ENCODE measurements around the gene PSG4. TPM values are rescaled to one million over a fixed set of nuclear protein-coding genes. Genes with fewer than 3 reads are reported as not detected.
"Not testable (repeated sequence)": the region's sequence is repeated elsewhere in the genome, so short reads cannot be mapped to it uniquely, and the experiment has no call there.

PSG4 gene
- total RNA-seq, 2 donors from 2014 or later = not detected

DNA sequence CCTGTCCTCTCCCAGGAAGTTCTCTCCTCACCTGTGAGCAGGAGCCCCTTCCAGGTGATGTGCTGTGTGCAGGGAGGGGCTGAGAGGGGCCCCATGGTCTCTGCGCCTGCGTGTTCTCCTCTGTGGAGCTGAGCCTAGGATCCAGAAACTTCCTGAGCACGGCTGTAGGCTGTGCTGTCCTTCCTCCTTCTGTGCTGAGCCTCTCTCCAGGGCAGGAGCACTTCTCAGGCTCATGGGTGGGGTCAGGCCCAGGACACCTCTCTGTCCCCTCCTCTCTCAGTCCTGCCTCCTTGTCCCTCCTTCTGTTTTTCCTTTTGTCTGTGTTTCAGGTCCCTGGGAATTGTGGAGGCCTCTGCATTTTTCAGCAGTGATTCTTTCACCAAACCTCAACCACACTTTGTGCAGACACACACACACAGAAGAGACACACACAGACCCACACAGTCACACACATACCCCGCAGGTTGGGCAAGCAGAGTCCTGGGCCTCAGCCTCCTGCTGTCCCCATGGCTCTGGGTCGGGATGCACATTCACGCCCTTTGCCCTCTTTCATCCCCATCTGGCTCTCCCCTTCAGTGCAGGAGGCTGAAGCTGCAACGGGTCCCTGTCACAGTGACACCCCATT, 19.0 kb downstream of the PSG4 start, which contains the start of gene PSG5:
Gene PSG5 (minus strand): TSS at position 226 of the 625 bp plus-strand sequence. CDS start 131 bp downstream, at position 95.
- H3K9me3 Mint-ChIP-seq; DNase-seq (ENCODE audit: low spot score); H3K36me3 Mint-ChIP-seq; H3K27ac Mint-ChIP-seq; ATAC-seq; H3K4me1 Mint-ChIP-seq (ENCODE audit: low read depth in 2 of 2); H3K4me3 Mint-ChIP-seq: not testable (repeated sequence)
- peaks cover 7 to 13% of the 10 kb centered on the region in 2 donors for H3K27me3 Mint-ChIP-seq

DNA sequence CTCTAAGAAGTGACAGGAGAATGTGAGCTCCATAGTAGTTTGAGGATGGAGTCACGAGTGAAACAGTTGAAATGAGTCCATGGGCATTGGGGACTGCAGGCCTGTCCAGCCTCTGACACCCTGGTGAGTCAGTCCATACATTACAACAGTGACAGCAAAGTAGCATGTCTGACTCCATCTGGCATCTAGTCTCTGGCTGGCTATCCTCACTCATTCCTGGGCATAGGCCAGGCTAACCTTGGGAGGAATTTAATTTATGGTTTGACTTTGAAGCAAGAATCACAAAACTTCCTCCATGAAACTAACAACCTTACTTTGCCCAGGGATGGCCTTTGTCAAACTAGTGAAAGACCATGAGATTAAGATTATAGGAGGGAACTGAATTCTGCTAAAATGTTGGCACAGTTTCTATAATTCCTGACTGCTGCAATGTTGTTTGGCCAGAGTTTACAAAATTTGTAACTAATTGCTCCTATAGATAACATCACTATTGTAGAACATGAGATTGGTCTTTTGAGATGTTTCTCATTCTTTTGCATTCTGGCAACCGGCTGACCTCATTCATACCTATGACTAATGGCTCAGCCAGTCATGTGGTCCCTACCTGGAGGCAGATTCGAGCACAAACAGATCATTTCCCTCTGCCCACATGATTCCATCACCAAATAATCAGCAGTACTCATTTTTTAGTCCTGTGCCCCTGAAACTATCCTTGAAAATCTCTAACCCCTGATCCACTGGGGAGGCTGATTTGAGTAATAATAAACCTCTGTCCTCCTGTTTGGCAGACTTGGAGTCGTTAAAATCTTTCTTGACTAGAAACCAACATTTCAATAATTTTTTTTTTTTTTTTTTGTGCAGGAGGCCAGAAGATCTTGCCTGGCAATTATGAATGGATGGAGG, 23.3 kb downstream of the PSG4 start:
- not testable (repeated sequence) for H3K4me3 Mint-ChIP-seq; H3K4me1 Mint-ChIP-seq (ENCODE audit: low read depth in 2 of 2); H3K27ac Mint-ChIP-seq; H3K36me3 Mint-ChIP-seq; H3K9me3 Mint-ChIP-seq; DNase-seq (ENCODE audit: low spot score); ATAC-seq
- peaks cover 3 to 12% of the 10 kb centered on the region in 2 donors for H3K27me3 Mint-ChIP-seq

DNA sequence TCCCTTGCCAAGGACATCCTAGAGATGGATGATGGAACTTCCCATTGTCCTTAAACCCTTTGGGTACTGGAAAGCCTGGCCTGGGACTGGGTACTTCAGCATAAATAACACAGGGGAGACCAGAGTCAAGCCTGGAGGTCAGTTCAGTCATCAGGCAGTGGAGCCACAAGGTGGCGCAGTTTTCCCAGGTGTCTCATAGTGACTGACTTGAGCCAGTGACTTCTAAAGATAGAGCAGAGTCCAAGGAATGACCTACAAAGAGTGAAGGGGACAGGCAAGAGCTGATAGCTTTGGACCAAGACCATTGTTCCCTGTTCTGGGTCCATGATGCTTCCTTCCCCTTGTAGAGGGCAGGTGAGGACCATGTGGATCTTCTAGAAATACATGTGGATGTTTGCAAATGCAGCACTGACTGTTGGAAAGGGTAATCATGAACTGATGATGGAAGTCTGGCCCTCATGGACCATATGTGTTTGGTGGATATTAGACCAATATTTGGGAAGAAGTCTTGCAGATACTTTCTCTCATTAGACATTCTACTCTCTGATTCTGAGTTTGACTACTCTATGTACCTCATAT, 25.8 kb downstream of the PSG4 start:
- H3K4me1 Mint-ChIP-seq (ENCODE audit: low read depth in 2 of 2); H3K4me3 Mint-ChIP-seq; ATAC-seq; DNase-seq (ENCODE audit: low spot score); H3K9me3 Mint-ChIP-seq; H3K27ac Mint-ChIP-seq; H3K36me3 Mint-ChIP-seq: not testable (repeated sequence)
- peaks cover 7 to 12% of the 10 kb centered on the region in 2 donors for H3K27me3 Mint-ChIP-seq

DNA sequence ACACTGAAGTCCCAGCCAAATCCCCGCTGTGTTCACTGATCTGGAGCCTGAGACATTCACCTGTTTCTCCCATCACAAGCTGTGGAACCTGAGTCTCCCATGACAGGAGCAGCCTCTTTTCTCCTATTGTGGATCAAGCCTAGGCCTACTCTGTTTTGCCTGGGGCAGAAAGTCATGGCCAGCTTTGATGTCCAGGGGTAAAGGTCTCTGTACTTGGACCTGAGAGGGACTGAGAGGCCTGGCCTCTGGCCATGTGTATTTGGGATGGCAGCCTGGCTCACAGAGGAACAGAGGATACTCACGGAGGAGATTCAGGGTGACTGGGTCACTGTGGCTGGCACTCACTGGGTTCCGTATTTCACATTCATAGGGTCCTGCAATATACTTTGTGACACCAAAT, 26.9 kb downstream of the PSG4 start:
- not testable (repeated sequence) for DNase-seq (ENCODE audit: low spot score); H3K27ac Mint-ChIP-seq

GRCh38 chr19:43165906-43166305, 39.5 kb downstream of the PSG4 start:
- not testable (repeated sequence) for H3K4me1 Mint-ChIP-seq (ENCODE audit: low read depth in 2 of 2); H3K4me3 Mint-ChIP-seq; ATAC-seq; H3K27ac Mint-ChIP-seq; DNase-seq (ENCODE audit: low spot score); H3K9me3 Mint-ChIP-seq; H3K36me3 Mint-ChIP-seq
- peaks cover 27 to 55% of the 10 kb centered on the region in 2 donors for H3K27me3 Mint-ChIP-seq

More for the DNA sequence above, 26.9 kb downstream of the PSG4 start:
- H3K9me3 Mint-ChIP-seq; H3K4me1 Mint-ChIP-seq (ENCODE audit: low read depth in 2 of 2); H3K4me3 Mint-ChIP-seq; H3K36me3 Mint-ChIP-seq; ATAC-seq: not testable (repeated sequence)
- H3K27me3 Mint-ChIP-seq = peaks cover 11 to 12% of the 10 kb centered on the region in 2 donors

DNA sequence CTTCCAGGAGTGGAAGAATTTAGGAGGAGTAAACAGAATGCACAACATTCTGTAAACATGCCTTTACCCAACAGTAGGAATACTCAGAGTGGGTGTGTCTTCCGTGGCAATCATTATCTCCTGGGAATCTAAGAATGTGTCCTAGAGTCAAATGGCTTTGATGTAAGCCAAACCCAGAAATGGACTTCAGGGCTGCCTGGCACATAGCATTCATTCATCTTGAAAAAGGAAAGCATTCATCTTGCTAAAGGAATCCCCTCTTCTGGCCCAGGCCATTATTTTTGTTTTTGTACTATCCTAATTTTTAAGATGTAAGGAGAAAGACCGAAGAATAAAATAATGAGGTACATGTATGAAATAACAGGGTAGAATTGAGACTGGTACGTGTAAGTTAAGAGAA, 42.3 kb downstream of the PSG4 start:
- H3K4me3 Mint-ChIP-seq; ATAC-seq; DNase-seq (ENCODE audit: low spot score); H3K9me3 Mint-ChIP-seq; H3K4me1 Mint-ChIP-seq (ENCODE audit: low read depth in 2 of 2); H3K36me3 Mint-ChIP-seq; H3K27ac Mint-ChIP-seq: not testable (repeated sequence)
- H3K27me3 Mint-ChIP-seq = peaks cover 20 to 51% of the 10 kb centered on the region in 2 donors

DNA sequence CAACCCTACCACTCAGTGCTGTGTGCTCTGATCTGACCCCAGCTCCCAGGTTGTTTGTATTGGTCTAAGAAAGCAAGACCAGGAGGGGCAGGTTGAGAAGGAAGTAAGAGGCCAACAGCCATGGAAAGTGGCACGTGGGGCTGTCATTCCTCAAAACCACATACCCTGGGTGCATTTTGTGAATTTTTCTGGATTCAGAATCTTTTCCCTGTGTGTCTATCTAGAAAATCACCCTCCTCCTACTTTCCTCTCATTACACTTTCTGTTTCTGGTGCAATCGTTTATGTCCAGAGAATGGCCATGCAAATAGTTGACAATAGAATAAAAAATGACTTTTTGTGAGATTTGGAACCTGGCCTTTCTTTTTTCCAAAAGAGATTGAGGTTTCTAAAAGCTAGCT, 43.2 kb downstream of the PSG4 start:
- H3K36me3 Mint-ChIP-seq; H3K9me3 Mint-ChIP-seq; ATAC-seq; DNase-seq (ENCODE audit: low spot score); H3K4me1 Mint-ChIP-seq (ENCODE audit: low read depth in 2 of 2); H3K4me3 Mint-ChIP-seq; H3K27ac Mint-ChIP-seq: not testable (repeated sequence)
- H3K27me3 Mint-ChIP-seq = peaks cover 20 to 51% of the 10 kb centered on the region in 2 donors

DNA sequence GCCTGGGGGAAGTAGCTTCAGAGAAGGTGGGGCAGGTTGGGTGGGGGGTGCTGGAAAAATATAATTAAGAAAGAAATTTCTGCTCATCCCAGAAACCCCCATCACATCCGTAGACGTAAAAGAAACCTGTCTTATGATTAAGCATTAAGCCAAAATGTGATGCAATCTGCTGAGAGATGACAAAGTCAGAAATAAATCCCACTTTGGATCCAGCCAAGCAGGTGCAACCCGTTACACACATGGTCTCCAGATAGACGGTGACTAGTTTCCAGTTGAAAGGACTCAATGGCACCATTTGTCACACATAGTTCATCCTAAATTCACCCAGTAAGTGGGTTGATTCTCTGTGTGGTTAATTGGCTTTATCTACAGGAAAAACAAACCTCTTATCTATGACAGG, 53.2 kb downstream of the PSG4 start:
- ATAC-seq (no peak), DNase-seq (ENCODE audit: low spot score) (no peak)
- Mint-ChIP-seq H3K27me3 (peaks cover 2 to 14% of the 10 kb centered on the region in 2 donors), H3K4me1 (ENCODE audit: low read depth in 2 of 2) (no peaks in the 10 kb centered on the region), H3K4me3 (no peak overlapping the region), H3K27ac (no peak overlapping the region), H3K9me3 (peaks cover 2% of the 10 kb centered on the region), H3K36me3 (no peaks in the 10 kb centered on the region)

DNA sequence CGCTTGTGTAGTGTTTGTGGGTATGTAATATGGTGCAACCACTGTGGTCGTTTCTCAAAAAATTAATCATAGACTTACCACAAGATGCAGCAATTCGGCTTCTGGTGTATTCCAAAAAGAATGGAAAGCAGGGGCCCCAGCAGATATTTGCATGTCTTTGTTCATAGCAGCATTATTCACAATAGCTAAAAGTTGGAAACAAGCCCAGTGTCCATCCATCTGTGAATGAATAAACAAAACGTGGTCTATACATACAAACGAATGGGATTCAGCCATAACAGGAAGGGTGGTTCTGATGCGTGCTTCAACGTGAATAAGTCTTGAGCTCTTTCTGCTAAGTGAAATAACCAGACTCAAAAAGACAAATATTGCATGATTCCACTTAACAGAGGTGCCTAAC, 55.6 kb downstream of the PSG4 start:
- not testable (repeated sequence) for H3K9me3 Mint-ChIP-seq; ATAC-seq; H3K27ac Mint-ChIP-seq; H3K36me3 Mint-ChIP-seq; H3K4me3 Mint-ChIP-seq; DNase-seq (ENCODE audit: low spot score); H3K4me1 Mint-ChIP-seq (ENCODE audit: low read depth in 2 of 2)
- H3K27me3 Mint-ChIP-seq = peaks cover 14 to 30% of the 10 kb centered on the region in 2 donors

GRCh38 chr19:43148233-43148632, 57.2 kb downstream of the PSG4 start:
- Mint-ChIP-seq H3K9me3 (peaks cover 4% of the 10 kb centered on the region), H3K36me3 (no peaks in the 10 kb centered on the region), H3K4me1 (ENCODE audit: low read depth in 2 of 2) (no peaks in the 10 kb centered on the region), H3K27me3 (peaks cover 14 to 30% of the 10 kb centered on the region in 2 donors), H3K4me3 (no peak overlapping the region), H3K27ac (no peak overlapping the region)
- no peak for ATAC-seq
- DNase-seq (ENCODE audit: low spot score) = no peak

Other genes with a start within 250 kb of the PSG4 start
- gene PSG11, start 179.2 kb downstream of the PSG4 start, total RNA-seq = not detected
- not detected for gene PSG2, start 122.9 kb downstream of the PSG4 start, total RNA-seq
- gene PSG5, start 19.1 kb downstream of the PSG4 start, total RNA-seq = not detected
- gene PSG9, start 63.9 kb upstream of the PSG4 start, total RNA-seq = not detected
- gene CD177, start 148.0 kb upstream of the PSG4 start, total RNA-seq = not detected
- not detected for gene TEX101, start 209.3 kb upstream of the PSG4 start, total RNA-seq